Prostate gland (tissue), 2 donors: ENCODE results near the gene CIC.
A peak's percentile ranks its signal among the peaks of the same experiment; 100 is the strongest.

Experiments
- CTCF ChIP-seq, 4 experiments: fragments of 200-600 bp in 2 of 4; fragments of 450-650 bp in 2 of 4; sonication (generic) in 2 of 4; IDR thresholded peaks; 1 replicate in 3 of 4; 2 replicates in 1 of 4; pipeline ENCODE4 v1.5.1; 2016 to 2019; ENCODE audit warnings: antibody characterized with exemption in 4 of 4, mild to moderate bottlenecking in 2 of 4, moderate library complexity in 2 of 4
- POLR2A ChIP-seq: fragments of 450-650 bp; IDR thresholded peaks from one replicate; pipeline ENCODE4 v1.6.1; 2016; ENCODE audit warnings: antibody characterized with exemption, mild to moderate bottlenecking
- POLR2AphosphoS5 ChIP-seq: sonication (generic); formaldehyde crosslinking; IDR thresholded peaks from one replicate; pipeline ENCODE4 v1.6.1; 2017; ENCODE audit warnings: antibody characterized with exemption

GRCh38 chr19:42253245-42254088, 15.6 kb upstream of the CIC start:
- no peak for TF ChIP-seq CTCF (IDR thresholded peaks at IDR 0.05)
- peak; percentile 13 for TF ChIP-seq POLR2A
- peak; percentile 13 for TF ChIP-seq POLR2AphosphoS5
